Measurements from ENCODE around the gene BBS12.
"Not testable (repeated sequence)": the region's sequence is repeated elsewhere in the genome, so short reads cannot be mapped to it uniquely, and the experiment has no call there.

DNA sequence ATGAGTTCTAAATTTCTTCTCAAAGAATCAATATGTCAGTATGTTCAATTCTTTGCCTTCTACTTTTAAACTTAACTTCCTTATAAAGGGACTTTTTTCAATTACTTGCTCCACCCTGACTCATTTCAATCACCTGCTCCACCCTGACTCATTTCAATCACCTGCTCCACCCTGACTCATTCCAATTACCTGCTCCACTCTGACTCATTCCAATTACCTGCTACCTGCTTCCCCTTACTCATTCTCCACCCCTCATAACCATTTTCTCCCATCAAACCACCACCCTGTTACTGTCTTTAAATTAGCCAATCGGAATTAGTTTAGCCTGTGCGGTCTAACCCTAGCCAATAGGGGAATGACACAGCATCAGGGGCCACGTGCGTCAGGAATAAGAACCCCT lies 53.8 kb downstream of the BBS12 start:
- TF ChIP-seq, protein P1, sequence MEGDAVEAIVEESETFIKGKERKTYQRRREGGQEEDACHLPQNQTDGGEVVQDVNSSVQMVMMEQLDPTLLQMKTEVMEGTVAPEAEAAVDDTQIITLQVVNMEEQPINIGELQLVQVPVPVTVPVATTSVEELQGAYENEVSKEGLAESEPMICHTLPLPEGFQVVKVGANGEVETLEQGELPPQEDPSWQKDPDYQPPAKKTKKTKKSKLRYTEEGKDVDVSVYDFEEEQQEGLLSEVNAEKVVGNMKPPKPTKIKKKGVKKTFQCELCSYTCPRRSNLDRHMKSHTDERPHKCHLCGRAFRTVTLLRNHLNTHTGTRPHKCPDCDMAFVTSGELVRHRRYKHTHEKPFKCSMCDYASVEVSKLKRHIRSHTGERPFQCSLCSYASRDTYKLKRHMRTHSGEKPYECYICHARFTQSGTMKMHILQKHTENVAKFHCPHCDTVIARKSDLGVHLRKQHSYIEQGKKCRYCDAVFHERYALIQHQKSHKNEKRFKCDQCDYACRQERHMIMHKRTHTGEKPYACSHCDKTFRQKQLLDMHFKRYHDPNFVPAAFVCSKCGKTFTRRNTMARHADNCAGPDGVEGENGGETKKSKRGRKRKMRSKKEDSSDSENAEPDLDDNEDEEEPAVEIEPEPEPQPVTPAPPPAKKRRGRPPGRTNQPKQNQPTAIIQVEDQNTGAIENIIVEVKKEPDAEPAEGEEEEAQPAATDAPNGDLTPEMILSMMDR (IDR thresholded peaks at IDR 0.05) = not testable (repeated sequence)
- not testable (repeated sequence) for TF ChIP-seq POLR2A (IDR thresholded peaks at IDR 0.05)

All from prostate gland (tissue), 2 donors.